NCI-H2171 (cell line): ENCODE measurements around the gene MMRN1.

Experiments used
- DNase-seq: peaks from one replicate; lab custom pipeline; 2025; lab: John Stamatoyannopoulos, UW

MMRN1 gene

GRCh38 chr4:89894649-89895550 lies at the start of gene MMRN1:
Gene MMRN1 (plus strand): TSS chr4:89894854. CDS start chr4:89894972, 118 bp downstream.
- DNase-seq, result no peak

GRCh38 chr4:89847571-89848325 lies 46.9 kb upstream of the MMRN1 start:
- peak; percentile 3 for DNase-seq

- no peak for DNase-seq
Measured at GRCh38 chr4:89855236-89855635, 39.4 kb upstream of the MMRN1 start.

- DNase-seq, result no peak
Measured at GRCh38 chr4:89860971-89861370, 33.7 kb upstream of the MMRN1 start.

GRCh38 chr4:89863533-89863932 lies 31.1 kb upstream of the MMRN1 start:
- DNase-seq, result no peak

GRCh38 chr4:89868276-89868675 lies 26.4 kb upstream of the MMRN1 start:
- no peak for DNase-seq

GRCh38 chr4:89868999-89869589 lies 25.6 kb upstream of the MMRN1 start:
- DNase-seq, result no peak

GRCh38 chr4:89871211-89871610 lies 23.4 kb upstream of the MMRN1 start:
- DNase-seq, result no peak

- DNase-seq, result no peak
Measured at GRCh38 chr4:89876548-89876947, 18.1 kb upstream of the MMRN1 start.

- no peak for DNase-seq
Measured at GRCh38 chr4:89878611-89879010, 16.0 kb upstream of the MMRN1 start.

GRCh38 chr4:89879215-89879614 lies 15.4 kb upstream of the MMRN1 start:
- no peak for DNase-seq

- DNase-seq, result no peak
Measured at GRCh38 chr4:89889289-89889688, 5.4 kb upstream of the MMRN1 start.

GRCh38 chr4:89897867-89898266 lies 3.2 kb downstream of the MMRN1 start:
- no peak for DNase-seq

- DNase-seq, result no peak
Measured at GRCh38 chr4:89898304-89898716, 3.7 kb downstream of the MMRN1 start.

- no peak for DNase-seq
Measured at GRCh38 chr4:89899152-89899551, 4.5 kb downstream of the MMRN1 start.

- no peak for DNase-seq
Measured at GRCh38 chr4:89899854-89900253, 5.2 kb downstream of the MMRN1 start.

GRCh38 chr4:89901808-89902431 lies 7.3 kb downstream of the MMRN1 start:
- DNase-seq, result peak; percentile 45

GRCh38 chr4:89904524-89904923 lies 9.9 kb downstream of the MMRN1 start:
- peak; percentile 39 for DNase-seq

GRCh38 chr4:89906316-89906715 lies 11.7 kb downstream of the MMRN1 start:
- no peak for DNase-seq

GRCh38 chr4:89906777-89907521 lies 12.3 kb downstream of the MMRN1 start:
- DNase-seq, result no peak

GRCh38 chr4:89909889-89910288 lies 15.2 kb downstream of the MMRN1 start:
- no peak for DNase-seq

GRCh38 chr4:89913623-89914022 lies 19.0 kb downstream of the MMRN1 start:
- DNase-seq, result no peak
